ENCODE measurements around the gene KRT85.
"Not testable (repeated sequence)": the region's sequence is repeated elsewhere in the genome, so short reads cannot be mapped to it uniquely, and the experiment has no call there.

KRT85 gene

DNA sequence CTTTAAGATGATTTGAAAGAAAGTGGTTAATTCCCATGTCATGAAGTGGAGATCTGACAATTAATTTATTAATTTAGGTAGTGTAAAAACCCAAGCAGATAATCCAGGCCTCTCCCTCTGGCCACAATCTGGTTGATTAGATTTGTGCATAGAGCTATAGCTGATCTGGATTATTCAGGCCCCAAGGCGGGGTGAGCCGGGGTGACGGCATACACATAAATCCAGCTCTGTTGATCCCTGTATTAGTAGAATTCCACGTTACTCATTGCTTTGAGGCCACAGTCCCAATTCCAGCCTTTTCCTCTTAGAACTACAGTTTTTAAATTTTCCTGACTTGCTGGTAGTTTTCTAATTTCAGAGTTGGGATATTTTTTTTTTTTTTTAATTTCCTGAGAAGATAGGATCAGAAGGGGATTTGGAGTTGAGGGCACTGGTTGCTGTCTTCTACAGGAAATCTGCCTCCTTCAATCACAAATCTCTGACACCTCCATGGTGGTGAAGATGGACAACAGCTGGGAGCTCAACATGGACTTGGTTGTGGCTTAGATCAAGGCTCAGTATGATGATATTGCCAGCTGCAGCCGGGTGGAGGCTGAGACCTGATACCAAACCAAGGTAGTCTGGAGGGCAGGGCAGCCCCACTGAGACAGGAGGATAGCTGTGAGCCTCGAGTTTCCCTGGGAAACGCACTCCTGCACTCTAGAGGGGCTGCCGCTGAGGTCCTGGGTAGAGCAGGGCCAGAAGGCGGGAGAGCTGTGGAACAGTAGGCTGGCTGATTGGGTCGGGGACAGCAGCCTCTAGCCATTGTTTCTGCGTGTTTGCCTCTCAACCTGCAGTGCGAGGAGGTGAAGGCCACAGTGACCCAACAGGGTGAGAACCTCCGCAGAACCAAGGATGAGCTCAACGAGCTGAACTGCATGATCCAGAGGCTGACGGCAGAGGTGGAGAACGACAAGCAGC is 19.4 kb downstream of the KRT85 start:
- DNase-seq: no peak

DNA sequence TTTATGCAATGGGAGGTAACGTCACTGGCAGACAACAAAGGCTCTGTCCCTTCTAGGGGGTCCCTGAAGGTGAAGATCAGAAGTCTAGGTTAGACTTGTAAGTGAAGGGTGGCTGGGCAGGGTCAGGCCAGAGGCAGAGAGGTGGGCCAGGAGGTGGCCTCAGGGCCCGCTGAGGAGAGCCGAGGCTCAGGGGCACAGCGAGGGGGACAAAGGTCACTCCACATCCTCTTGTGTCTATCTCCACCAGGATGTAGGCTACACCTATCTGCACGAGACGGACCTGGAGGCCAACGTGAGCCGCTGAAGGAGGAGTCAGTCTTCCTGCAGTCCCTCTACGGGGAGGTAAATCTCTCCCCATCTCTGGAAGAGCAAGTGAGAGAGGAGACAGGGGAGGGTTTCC is 20.3 kb downstream of the KRT85 start:
- DNase-seq: no peak

DNA sequence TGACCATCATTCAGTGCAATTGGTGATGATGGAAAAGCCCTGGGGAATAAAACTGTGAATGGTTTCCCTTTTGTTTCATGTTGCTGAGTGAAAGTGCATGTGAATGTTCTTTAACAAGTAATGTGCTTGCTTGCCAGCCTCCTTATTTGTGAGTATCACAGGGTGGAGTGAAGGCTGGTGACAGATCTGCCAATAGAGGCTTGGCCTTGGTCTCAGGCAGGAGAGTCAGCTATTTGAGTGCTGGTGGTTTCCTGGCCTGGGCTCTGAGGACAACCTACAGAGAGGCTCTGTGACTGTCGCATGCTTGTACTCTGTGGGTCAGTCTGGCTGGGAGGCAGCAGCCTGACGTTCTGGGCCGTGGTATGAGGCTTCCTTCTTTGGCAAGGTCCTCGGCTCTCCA is 20.7 kb downstream of the KRT85 start:
- no peak for DNase-seq

DNA sequence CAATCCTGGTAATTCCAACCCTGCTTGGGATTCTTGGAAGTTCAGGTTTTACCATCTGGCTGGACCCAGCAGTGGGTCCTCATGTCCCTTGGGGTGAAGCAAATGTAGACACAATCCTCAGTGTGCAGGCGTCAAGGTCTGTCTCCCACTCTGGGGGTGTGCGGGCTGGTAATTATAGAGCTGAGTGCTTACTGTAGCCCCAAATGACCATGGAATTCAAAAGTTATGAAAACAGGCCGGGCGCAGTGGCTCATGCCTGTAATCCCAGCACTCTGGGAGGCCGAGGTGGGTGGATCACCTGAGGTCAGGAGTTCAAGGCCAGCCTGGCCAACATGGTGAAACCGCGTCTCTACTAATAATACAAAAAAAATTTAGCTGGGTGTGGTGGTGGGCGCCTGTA is 22.2 kb downstream of the KRT85 start:
- DNase-seq: not testable (repeated sequence)

DNA sequence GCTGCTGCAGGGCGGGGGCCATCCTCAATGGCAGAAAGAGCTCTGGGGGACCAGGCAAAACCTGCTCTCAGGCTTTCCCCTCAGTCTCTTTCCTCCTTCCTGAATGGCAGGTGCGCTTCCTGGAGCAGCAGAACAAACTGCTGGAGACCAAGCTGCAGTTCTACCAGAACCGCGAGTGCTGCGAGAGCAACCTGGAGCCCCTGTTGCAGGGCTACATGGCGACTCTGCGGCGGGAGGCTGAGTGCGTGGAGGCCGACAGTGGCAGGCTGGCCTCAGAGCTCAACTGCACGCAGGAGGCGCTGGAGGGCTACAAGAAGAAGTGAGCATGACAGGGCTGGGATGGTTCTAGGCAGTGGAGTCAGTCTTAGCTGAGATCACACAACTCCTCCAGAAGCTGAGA is 23.2 kb downstream of the KRT85 start:
- no peak for DNase-seq

DNA sequence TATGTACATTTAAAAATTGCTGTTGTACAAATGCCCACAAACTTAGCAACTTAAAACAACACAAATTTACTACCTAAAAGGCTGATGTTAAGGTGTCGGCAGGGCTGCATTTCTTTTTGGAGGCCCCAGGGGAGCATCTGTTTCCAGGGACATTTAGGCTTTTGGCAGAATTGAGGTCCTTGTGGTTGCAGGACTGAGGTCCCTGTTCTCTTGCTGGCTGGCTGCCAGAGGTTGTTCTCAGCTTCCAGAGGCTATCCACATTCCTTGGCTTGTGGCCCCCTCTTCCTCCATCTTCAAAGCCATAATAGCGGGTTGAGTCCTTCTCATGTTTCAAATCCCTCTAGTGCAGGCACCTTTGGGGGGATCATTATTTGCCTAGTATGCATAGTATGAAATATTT is 23.7 kb downstream of the KRT85 start:
- no peak for DNase-seq

DNA sequence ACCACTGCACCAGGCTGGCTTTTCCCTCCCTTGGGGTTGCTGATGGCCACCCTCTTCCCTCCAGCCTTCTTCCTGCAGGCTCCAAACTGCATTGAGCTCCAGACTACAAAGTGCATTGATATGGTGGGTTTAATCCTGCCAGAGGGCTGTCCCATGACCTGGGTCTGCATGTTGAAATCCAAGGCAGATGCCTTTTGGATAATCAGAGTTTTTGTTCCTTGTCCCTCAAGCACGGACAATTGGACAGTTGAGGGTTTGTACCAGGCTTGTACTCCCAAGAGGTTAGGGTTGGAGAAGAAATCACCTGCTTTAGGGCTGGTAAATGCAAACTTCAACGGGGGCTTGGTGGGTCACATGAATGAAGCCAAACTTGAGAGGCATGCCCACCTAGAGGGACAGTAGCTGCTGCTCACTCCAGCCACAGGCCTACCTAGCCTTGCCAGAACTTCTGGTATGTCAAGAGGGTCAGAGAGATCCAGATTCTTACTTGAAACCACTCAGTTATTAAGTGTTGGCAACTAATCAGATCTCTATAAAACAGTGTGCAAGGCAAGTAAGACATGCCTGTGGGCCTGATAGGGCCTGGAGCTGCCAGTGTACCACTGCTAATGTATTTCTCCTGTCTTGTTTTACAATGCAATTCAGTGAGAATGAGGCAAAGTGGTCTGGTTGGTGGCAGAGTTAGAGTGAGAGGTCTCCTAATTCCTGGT is 24.3 kb downstream of the KRT85 start:
- no peak for DNase-seq

DNA sequence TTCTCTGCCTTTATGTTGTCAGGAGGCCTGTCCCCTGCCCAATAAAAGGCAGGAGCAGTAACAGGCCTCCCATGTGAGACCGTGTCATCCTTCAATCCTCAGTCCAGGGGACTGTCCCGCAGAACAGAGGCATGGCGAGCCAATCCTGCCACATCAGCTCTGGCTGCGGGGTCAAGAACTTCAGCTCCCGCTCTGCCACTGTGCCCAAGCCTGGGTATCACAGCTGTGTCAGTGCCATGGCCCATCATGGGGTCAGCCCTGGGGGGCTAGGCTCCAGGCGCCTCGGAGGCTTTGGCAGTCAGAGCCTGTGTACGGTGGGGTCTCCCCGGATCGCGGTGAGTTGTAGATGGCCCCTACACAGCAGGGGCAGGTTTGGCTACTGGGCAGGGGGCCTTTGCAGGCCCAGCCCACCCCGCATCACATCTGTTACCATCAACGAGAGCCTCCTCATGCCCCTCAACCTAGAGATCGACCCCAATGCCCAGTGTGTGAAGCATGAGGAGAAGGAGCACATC is 26.2 kb downstream of the KRT85 start:
- no peak for DNase-seq

DNA sequence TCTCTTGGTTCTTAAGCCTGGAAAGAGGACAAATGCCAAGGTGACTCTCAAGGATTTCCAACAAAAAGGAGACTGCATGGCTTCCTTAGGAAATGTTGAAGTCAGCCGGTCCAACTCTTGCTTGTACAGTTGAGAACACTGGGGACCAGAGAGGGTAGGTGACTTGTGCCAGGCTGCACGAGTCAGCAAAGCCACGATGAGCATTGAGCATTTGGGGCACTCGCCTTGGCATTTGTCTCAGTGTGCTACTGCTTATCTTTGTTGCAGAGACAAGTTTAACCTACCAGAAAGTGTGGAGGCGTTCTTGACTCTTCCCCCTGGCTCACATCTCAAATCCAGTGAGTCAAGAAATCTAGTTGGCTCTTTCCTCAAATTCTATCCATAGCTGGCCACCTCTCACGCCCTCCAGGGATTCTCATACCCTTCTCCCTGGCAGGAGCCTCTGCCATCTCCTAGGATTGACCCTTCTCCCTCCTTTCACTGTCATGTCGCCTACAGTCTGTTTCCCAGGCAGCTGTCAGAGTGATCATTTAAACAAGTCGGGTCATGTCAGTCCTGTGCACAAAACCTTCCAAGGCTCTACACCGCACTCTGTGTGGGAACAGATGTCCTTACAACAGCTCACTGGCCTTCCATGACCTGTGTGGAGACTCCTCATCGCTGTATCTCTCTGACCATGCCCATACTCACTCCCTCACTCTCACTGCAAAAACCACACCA is 28.9 kb downstream of the KRT85 start:
- no peak for DNase-seq

DNA sequence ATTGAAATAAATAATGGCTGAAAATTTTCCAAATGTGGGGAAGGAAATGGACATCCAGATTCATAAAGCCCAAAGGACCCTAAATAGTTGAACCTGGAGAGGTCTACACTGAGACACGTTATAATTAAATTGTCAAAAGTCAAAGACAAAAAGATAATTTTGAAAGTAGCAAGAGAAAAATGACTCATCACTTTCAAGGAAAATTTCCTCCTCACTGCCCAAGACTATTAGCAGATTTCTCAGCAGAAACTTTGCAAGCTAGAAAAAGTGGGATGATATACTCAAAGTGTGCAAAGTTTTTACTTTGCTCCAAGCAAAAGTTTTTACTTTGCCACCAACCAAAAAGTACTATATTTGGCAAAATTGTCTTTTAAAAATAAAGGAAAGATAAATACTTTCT is 30.2 kb downstream of the KRT85 start:
- no peak for DNase-seq

DNA sequence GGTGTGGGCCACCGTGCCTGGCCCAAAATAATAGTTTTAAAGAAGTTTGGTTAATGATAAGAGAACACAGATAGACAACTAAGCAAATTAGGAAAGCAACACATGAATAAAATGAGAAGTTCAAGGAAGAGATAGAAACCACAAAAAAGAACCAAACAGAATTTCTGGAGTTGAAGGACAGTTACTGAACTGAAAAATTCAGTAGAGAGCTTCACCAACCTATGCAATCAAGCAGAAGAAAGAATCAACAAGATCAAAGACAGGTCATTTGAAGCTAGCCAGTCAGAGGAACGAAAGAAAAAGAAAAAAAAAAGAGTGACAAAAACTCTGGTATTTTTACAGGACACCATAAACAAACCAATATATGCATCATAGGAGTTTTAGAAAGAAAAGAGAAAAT is 30.6 kb downstream of the KRT85 start:
- DNase-seq: no peak

DNA sequence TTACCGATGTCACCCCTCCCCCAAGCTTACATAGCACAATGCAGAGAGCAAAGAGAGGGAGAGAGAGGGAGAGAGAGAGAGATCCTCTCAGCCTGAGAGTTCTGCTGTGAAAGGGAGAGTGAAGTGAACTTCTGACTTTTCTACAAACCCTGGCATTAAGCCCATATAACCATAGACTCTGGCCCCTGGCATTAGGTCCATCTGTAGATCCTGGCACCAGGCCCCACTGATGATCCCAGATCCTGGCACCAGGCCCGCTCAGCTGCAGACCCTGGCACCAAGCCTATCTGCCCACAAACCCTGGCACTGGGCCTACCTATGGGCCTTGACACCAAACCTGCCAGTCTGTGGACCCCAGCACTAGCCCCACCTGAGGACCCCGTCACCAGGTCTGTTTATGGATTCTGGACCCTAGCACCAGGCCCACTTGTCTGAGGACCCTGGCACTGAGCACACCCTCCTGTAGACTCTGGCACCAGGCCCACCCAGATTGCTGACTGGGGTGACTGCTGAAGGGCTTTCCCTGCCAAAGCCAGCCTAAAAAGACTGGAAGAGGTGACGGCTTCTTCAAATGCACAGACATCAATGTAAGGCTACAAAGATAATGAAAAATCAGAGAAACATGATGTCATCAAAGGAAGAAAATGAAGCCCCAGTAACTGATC is 31.6 kb downstream of the KRT85 start:
- DNase-seq: peak; percentile 94

DNA sequence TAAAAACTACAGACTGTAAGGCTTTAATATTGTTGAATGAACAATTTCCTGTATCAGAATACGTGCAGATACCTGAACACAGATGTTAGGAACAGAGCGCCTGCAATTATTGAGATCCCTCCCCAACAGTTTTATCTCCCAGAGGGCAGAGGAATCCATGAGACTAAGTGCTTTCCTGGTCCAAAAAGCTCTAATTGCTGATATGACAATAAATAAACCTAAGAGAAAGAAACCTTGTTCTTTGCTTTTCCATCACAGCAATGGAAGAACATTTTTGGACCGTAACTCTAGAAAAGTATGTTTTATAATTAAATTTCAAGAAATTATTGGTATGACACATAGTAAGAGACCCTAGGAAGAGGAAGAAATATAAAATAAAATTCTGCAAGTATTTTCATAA is 33.1 kb downstream of the KRT85 start:
- DNase-seq: no peak

DNA sequence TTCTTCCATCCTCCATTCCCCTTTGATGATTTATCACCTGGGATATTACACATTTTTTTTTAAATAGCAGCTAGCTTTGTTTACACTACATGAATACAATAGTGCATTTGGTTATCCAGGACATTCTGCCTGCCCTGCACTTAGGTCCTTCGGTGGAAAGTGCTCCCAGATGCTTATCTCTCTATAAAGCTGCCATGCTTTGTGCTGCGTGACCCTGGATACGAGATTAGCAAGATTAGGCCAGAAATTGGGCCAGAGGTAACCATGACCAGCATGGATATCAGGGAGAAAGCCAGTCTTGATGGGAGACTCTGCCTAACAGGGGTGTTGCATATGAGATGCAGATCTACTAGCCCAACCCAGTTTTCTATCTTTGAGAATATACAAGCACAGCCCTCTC is 34.0 kb downstream of the KRT85 start:
- peak; percentile 12 for DNase-seq

DNA sequence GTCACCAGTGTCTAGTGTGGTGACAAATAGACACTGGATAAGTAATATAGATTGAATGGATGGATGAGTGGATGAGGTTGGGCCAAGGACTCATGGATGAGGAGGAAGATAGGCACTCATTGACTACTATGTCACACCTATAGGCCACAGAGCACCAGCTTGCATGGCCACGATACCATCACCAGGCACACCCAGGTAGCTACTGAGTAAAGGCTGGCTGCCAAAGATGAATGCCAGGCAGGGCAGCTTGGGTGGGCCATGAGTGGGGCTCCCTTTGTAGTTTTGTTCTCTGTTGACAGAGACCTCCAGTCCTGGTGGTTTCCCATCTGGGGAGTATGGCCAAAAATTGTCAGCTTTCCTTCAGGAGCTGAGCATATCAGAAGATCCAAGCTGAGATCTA is 34.9 kb downstream of the KRT85 start:
- DNase-seq: no peak

DNA sequence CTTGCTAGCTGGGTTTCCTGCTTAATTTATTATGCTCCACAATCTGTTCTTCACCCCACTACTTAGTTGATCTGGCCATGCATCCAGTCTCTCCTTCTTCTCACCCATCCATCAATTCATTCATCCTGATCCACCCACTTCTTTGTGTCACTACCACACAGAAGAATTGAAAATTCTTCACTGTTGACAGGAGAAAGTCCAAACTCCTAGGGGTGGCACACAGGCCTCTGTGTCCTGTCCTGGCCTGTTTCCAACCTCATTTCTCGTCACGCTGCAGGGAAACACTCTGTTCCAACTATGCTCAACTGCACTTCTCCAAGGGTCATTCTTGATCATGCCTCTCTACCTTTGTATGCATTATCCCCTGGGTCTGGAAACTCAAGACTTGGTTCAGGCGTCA is 35.4 kb downstream of the KRT85 start:
- no peak for DNase-seq

DNA sequence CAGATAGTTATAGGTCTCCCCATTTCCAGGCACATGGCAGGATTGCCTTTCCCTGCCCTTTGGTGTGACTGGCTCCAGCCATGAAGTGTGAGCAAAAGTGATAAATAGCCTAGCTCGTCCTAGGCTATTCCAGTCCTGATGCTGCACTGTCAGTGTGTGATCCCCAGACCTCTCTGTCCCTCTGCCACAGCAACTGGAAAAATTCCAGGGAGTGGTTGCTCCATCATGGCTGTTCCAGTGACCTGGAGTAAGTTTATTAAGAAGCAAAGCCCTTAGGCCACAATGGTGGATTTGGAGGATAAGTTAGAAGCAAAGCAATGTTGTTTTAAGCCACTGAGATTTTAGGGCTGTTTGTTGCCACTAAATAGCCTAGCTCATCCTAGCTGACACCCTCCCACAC is 36.2 kb downstream of the KRT85 start:
- DNase-seq: no peak

DNA sequence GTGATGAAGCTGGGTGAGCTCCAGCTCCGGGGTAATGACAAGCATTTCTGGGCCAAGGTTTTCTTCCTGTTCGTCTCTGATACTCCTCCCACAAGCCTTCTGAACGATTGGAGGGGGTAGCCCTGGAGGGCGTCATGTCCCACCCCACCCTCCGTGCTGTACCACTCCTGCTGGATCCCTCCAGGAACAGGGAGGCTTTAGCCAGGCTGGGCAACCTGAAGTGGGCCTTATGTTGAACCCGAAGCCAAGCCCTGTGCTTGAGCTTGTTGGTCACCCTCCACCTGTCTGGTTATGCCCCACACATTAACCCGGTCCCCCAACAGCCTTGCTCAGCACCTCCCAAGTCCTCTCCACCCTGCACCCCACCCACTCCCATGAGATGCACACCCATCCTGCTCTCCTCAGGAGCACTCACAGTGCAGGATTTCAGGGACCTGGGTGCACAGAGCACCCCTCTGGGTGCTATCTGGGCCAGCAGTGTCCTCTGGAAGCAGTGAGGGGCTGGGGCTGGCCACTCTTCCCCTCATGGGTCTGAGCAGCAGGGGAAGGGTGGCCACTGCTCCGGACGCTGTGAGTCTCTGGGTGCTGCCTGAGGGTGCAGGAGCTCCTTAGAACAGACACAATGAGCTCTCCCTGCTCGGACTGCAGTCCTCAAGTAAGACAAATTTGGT is 39.3 kb downstream of the KRT85 start:
- no peak for DNase-seq

DNA sequence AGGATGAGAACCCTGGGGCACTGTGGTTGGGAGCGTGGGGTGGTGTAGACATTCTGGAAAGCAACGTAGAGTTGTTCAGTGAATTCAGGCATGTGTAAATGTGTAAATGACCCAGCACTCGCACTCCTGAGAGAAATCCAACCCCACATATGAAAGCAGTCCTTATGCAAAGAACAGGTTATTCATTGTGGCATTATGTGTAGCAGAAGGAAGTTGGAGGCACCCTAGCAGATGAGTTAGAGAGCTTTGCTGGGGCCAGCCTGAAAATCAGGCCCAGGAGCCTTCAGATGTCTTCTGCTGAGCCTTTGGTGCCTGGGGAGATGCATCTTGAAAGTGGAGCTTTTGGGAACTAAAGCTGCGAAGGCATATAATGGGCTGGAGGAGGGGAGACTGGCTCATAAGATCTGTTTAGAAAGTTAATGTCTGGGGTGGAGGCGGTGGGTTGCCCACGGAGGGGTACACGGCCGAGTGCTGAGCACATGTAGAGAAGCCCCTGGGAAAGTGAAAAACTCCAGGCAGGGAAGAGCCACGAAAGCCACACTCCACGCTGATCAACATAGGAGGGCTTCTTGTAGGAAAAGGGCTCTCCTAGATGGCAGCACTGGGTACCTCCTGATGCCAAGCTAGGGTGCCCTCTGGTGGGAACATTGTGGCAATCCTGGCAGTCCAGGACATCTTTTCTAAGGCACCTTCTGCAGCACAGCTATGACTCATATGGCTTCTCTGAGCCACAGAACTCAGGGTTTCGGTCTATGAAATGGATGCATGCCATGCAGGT is 40.0 kb downstream of the KRT85 start:
- DNase-seq: peak; percentile 80

DNA sequence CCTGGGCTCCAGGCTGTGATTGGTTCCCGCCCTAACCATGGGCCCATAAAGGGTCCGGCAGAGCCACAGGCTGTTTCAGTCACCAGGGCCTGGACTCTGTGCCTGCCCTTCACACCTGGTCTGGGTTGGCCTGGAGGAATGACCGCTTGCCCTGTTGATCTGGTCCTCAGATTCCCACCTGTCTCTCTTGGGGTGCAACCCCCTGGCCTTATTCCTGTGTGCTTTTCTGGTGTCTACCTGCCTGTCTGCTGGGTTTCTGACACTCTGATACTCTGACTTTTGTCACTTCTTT is 43.2 kb downstream of the KRT85 start:
- no peak for DNase-seq

DNA sequence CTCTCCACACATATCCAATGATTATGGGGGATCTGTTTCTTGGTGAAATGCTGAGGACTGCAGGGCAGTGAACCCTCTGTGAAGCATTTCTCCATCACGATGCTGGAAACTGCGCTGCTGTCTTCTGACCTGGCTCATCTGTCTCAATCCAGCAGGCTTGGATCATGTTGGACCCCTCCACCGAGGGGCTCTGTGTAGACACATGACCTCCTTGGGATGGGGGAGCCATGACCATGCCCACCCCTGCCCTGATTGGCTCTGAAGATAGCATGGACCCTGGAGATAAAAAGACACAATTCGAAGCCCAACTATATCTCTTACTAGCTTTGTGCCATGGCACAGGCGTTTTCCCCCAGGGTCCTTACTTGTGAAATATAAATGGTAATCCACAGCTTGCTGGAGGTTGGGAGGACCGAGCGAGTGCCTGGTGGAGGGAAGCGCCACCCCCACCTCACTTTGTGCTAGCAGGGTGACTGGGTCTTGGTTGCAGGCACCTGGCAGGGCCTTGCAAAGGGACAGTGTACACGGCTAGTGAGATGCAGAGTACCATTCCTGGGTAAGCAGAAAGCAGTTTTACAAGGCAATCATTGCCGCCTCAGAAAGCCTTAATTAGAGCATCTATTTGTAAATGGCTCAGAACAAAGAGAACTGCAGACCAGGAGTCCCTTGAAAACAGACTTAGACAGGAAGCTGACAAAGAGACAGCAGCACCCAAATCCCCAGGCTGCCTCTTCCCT is 43.7 kb downstream of the KRT85 start:
- peak; percentile 68 for DNase-seq
